PC-9 (cell line): ENCODE results near the gene PYY. TPM values are rescaled to one million over a fixed set of nuclear protein-coding genes. Genes with fewer than 3 reads are reported as not detected.

Source experiments
- BruUV-seq: library from RNA; stranded (reverse); fragments of 400-500 nt; replicated peaks from 2 replicates; lab custom pipeline; 2021; lab: Mats Ljungman, UMichigan
- CTCF ChIA-PET: fragments of 300-600 bp; sonication (Branson Sonifier 250); formaldehyde crosslinking; loops from one replicate; lab custom pipeline; 2022; ENCODE audit warnings: antibody characterized with exemption; lab: Charles Lee
- POLR2A ChIA-PET: fragments of 300-600 bp; sonication (Branson Sonifier 250); formaldehyde crosslinking; loops from one replicate; lab custom pipeline; 2022; ENCODE audit warnings: antibody characterized with exemption; ENCODE audit not compliant: unreplicated experiment; lab: Charles Lee
- DNase-seq, 2 experiments: peaks; one replicate each; pipeline versions ENCODE4 v3.0.0 to v3.0.0-alpha.2; 2015 to 2022; ENCODE audit warnings: mixed read lengths in 1 of 2
- H2AFZ ChIP-seq: fragments of 200-600 bp; sonication (generic); 2 replicates; pipeline ENCODE4 v1.8.1; 2017; ENCODE audit warnings: antibody characterized with exemption
- H3F3A ChIP-seq: fragments of 200-600 bp; sonication (generic); 2 replicates; pipeline ENCODE4 v1.8.1; 2017; ENCODE audit warnings: antibody characterized with exemption, mild to moderate bottlenecking, low read depth; ENCODE audit not compliant: insufficient read depth
- H3K27ac ChIP-seq: fragments of 200-600 bp; sonication (generic); 2 replicates; pipeline ENCODE4 v1.6.1; 2016; ENCODE audit warnings: mixed run types
- H3K27me3 ChIP-seq: fragments of 200-600 bp; sonication (generic); 2 replicates; pipeline ENCODE4 v1.6.1; 2016; ENCODE audit warnings: low read depth, mixed run types; ENCODE audit not compliant: insufficient read depth
- H3K36me3 ChIP-seq: fragments of 200-600 bp; sonication (generic); 2 replicates; pipeline ENCODE4 v1.6.1; 2016; ENCODE audit warnings: low read depth, mixed run types
- H3K4me1 ChIP-seq: fragments of 200-600 bp; sonication (generic); replicated peaks from 2 replicates; pipeline ENCODE4 v1.6.1; 2016; ENCODE audit warnings: mixed run types; ENCODE audit not compliant: insufficient read depth
- H3K4me2 ChIP-seq: fragments of 200-600 bp; sonication (generic); 2 replicates; pipeline ENCODE4 v1.6.1; 2017; ENCODE audit warnings: mixed run types
- H3K4me3 ChIP-seq: fragments of 200-600 bp; sonication (generic); 2 replicates; pipeline ENCODE4 v1.6.1; 2016; ENCODE audit warnings: mixed run types
- H3K79me2 ChIP-seq: fragments of 200-600 bp; sonication (generic); 2 replicates; pipeline ENCODE4 v1.6.1; 2017; ENCODE audit warnings: low read depth, mixed run types
- H3K9me2 ChIP-seq: fragments of 200-600 bp; sonication (generic); 2 replicates; pipeline ENCODE4 v1.8.1; 2017; ENCODE audit warnings: mild to moderate bottlenecking; ENCODE audit not compliant: insufficient read depth
- H3K9me3 ChIP-seq: fragments of 200-600 bp; sonication (generic); 2 replicates; pipeline ENCODE4 v1.8.1; 2016; ENCODE audit warnings: low read depth; ENCODE audit not compliant: insufficient read depth
- H4K20me1 ChIP-seq: fragments of 200-600 bp; sonication (generic); 2 replicates; pipeline ENCODE4 v1.8.1; 2017; ENCODE audit not compliant: insufficient read depth
- EZH2 ChIP-seq: fragments of 200-600 bp; sonication (generic); IDR thresholded peaks from 2 replicates; pipeline ENCODE4 v1.8.0; 2017; ENCODE audit warnings: antibody characterized with exemption, low read depth
- intact Hi-C: fragments of 100-400 bp; cut with micrococcal nuclease; formaldehyde crosslinking; loops from one replicate; pipeline ENCODE4 v1.10.0; 2022; ENCODE audit not compliant: unreplicated experiment
- total RNA-seq: library from RNA; stranded (reverse); gene quantifications from 2 replicates; pipeline ENCODE4 v1.2.3, GENCODE V29; 2021
- TF ChIP-seq, protein P1 (sequence below): fragments of 200-600 bp; sonication (generic); conservative IDR thresholded peaks from 2 replicates; pipeline ENCODE4 v1.6.1; 2017; ENCODE audit warnings: mixed run types, antibody characterized with exemption, mild to moderate bottlenecking, moderate library complexity

Gene PYY
- total RNA-seq, 1 experiment from 2014 or later = not detected

DNA sequence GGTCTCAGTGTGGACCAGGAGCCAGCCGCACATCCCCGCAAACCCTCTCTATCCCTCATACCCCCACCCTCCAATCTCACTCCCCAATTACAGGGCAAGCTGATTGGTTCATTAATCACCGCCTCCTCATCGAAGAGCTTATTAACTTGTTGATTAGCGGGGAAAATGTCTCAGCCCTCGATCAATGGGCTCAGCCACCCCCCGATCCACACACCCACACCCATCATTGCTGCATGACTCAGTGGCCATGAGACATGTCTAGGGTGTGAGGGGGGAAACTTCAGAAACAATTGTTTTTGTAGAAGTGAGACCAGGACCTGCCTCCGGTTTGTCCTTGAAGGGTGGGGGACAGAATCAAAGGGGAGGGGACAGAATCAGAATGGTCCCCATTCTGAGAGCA lies 2.5 kb upstream of the PYY start:
- BruUV-seq = no TSS peak
- H3K27ac ChIP-seq = no peak overlapping the region
- intact Hi-C loops = no loop called here
- no peaks in the 10 kb centered on the region for H3K79me2 ChIP-seq
- no peak overlapping the region for H3K4me2 ChIP-seq
- no peaks in the 10 kb centered on the region for H3K9me2 ChIP-seq
- DNase-seq = no peak
- no peaks in the 10 kb centered on the region for H3K4me1 ChIP-seq
- H4K20me1 ChIP-seq = no peaks in the 10 kb centered on the region
- H3K9me3 ChIP-seq = no peaks in the 10 kb centered on the region
- H3K4me3 ChIP-seq = no peak overlapping the region
- no peaks in the 10 kb centered on the region for H3F3A ChIP-seq
- TF ChIP-seq, protein P1, sequence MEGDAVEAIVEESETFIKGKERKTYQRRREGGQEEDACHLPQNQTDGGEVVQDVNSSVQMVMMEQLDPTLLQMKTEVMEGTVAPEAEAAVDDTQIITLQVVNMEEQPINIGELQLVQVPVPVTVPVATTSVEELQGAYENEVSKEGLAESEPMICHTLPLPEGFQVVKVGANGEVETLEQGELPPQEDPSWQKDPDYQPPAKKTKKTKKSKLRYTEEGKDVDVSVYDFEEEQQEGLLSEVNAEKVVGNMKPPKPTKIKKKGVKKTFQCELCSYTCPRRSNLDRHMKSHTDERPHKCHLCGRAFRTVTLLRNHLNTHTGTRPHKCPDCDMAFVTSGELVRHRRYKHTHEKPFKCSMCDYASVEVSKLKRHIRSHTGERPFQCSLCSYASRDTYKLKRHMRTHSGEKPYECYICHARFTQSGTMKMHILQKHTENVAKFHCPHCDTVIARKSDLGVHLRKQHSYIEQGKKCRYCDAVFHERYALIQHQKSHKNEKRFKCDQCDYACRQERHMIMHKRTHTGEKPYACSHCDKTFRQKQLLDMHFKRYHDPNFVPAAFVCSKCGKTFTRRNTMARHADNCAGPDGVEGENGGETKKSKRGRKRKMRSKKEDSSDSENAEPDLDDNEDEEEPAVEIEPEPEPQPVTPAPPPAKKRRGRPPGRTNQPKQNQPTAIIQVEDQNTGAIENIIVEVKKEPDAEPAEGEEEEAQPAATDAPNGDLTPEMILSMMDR = no peak
- no peak for TF ChIP-seq EZH2
- H2AFZ ChIP-seq = no peak overlapping the region
- peaks cover 10% of the 10 kb centered on the region; the same call in 1 of the 2 replicates for H3K27me3 ChIP-seq
- H3K36me3 ChIP-seq = no peaks in the 10 kb centered on the region
- ChIA-PET CTCF (no interaction called here), POLR2A (no interaction called here)

GRCh38 chr17:43952724-43953666 lies 745 bp downstream of the PYY start:
- H3K36me3 ChIP-seq = no peaks in the 10 kb centered on the region
- POLR2A ChIA-PET = no interaction called here
- H3K79me2 ChIP-seq = no peaks in the 10 kb centered on the region
- CTCF ChIA-PET = interaction anchor here (0.6 kb wide), 1 partner anchor 293 kb away, joined by 9 read pairs; no protein-coding TSS in a partner anchor
- no peak for DNase-seq
- no peak overlapping the region for H3K27ac ChIP-seq
- H3K4me2 ChIP-seq = no peak overlapping the region
- TF ChIP-seq, protein P1 = no peak
- TF ChIP-seq EZH2 = no peak
- H4K20me1 ChIP-seq = no peaks in the 10 kb centered on the region
- no TSS peak for BruUV-seq
- peaks cover 19% of the 10 kb centered on the region; the same call in 1 of the 2 replicates for H3K27me3 ChIP-seq
- no peak overlapping the region for H3K4me3 ChIP-seq
- no peaks in the 10 kb centered on the region for H3F3A ChIP-seq
- no peaks in the 10 kb centered on the region for H3K4me1 ChIP-seq
- H3K9me3 ChIP-seq = no peaks in the 10 kb centered on the region
- intact Hi-C loops = no loop called here
- H2AFZ ChIP-seq = no peak overlapping the region
- no peaks in the 10 kb centered on the region for H3K9me2 ChIP-seq

DNA sequence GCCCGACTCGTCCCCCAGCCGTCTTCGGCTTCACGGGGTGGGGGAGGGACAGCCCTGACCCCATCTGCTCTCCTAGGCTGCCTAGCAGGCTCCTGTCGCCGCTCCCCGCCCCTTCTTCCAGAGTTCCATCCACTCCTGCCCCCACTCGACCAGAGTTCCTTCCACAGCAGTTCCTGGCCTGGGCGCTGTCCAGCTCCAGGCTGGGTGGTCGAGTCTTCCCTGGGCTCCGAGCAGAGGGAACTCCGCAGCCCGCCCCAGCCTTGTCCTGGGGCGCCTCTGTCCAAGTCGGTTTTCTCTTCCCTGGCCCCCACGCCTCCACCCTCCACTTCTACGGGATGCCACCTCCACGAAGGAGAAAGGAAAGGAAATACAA lies 1.4 kb downstream of the PYY start:
- no peaks in the 10 kb centered on the region for H4K20me1 ChIP-seq
- intact Hi-C loops = no loop called here
- H3K36me3 ChIP-seq = no peaks in the 10 kb centered on the region
- no peak overlapping the region for H3K27ac ChIP-seq
- no peak overlapping the region for H3K4me2 ChIP-seq
- DNase-seq = no peak
- H3K4me1 ChIP-seq = no peaks in the 10 kb centered on the region
- CTCF ChIA-PET = no interaction called here
- H3K9me3 ChIP-seq = no peaks in the 10 kb centered on the region
- TF ChIP-seq, protein P1 = no peak
- no peak for TF ChIP-seq EZH2
- BruUV-seq = no TSS peak
- H3K9me2 ChIP-seq = no peaks in the 10 kb centered on the region
- no peak overlapping the region for H3K4me3 ChIP-seq
- H3K27me3 ChIP-seq = peaks cover 19% of the 10 kb centered on the region; the same call in 1 of the 2 replicates
- no peak overlapping the region for H2AFZ ChIP-seq
- POLR2A ChIA-PET = no interaction called here
- no peaks in the 10 kb centered on the region for H3F3A ChIP-seq
- H3K79me2 ChIP-seq = no peaks in the 10 kb centered on the region
